NCI-H1105 treated with DMSO at 0.1 percent for 48 hours (cell line): ENCODE data around the gene KRTAP13-1.

Experiments
- DNase-seq: peaks from one replicate; lab custom pipeline; 2025; lab: John Stamatoyannopoulos, UW

The KRTAP13-1 gene, protein sequence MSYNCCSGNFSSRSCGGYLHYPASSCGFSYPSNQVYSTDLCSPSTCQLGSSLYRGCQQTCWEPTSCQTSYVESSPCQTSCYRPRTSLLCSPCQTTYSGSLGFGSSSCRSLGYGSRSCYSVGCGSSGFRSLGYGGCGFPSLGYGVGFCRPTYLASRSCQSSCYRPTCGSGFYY

GRCh38 chr21:30395731-30396130 is at the start of gene KRTAP13-1:
Gene KRTAP13-1, plus strand, starts transcription at chr21:30396031. Its CDS starts 56 bp downstream, at chr21:30396087.
- no peak for DNase-seq

- DNase-seq, result no peak
Observed at GRCh38 chr21:30348506-30348905, 47.3 kb upstream of the KRTAP13-1 start, which contains the start of gene KRTAP23-1. Gene KRTAP23-1, minus strand, starts transcription at chr21:30348606. Its CDS starts 0 bp downstream, at chr21:30348606.

- DNase-seq, result no peak
Observed at GRCh38 chr21:30349572-30349971, 46.3 kb upstream of the KRTAP13-1 start.

GRCh38 chr21:30351534-30351933 is 44.3 kb upstream of the KRTAP13-1 start:
- DNase-seq, result no peak

DNA sequence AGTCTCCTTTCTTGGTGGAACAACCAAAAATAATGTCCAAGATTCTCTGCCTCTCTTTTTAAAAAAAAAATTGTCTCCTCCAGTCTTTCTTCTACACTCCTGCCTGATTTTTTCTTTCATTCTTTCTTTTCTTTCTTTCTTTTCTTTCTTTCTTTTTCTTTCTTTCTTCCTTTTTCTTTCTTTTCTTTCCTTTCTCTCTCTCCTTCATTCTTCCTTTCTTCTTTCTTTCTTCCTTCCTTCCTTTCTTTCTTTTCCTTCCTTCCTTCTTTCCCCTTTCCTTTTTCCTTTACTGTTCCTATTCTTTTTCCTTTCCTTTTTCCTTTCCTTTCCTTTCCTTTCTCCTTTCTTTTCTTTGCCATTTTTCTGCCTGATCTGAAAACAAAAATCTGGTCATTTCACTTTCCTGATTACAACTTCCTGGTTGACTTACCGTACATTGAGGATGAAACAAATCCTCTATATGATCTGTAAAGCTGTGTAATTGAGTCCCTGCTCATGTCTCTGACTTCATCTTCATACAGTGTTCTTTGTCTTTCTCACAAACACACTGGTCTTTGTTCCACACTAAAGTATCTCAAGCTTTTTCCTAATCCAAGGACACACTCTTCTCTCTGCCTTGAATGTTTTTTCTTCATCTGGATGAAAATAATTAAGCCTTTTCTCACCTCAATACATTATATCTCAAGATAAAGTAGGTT is 41.4 kb upstream of the KRTAP13-1 start:
- no peak for DNase-seq

- no peak for DNase-seq
Observed at GRCh38 chr21:30355906-30356305, 39.9 kb upstream of the KRTAP13-1 start.

DNA sequence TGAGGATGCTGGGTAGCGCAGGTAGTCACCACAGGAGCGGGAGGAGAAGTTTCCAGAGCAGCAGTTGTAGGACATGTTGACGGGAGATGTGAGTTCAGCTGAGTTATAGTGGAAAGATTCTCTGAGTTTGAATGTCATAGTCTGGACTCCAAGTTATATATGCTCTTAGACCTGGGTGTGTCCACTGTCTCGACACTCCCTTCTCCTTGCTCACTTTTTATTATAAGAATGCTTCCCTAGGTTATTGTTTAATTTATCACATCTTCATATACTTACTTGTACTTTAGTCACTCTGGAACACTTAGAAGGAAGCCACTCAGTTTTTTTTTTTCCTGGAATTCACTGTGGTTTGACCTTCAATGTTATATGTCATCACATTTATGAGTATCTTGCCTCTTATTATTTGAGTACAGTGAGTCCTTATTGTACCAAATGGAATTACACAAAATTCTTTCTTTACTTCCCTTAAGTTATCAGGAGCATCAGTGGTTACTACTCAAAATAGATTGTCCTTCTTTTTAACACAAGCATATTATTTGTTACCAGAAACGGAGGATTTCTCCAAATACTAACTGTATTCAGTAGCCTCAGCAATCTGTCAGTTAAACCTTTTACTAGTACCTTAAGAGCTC is 23.6 kb upstream of the KRTAP13-1 start, which contains the start of gene KRTAP13-2:
Gene KRTAP13-2 (minus strand): TSS at position 133 of the 632 bp plus-strand sequence. CDS start 58 bp downstream, at position 75.
- DNase-seq, result no peak

GRCh38 chr21:30382201-30382600 is 13.6 kb upstream of the KRTAP13-1 start:
- no peak for DNase-seq

GRCh38 chr21:30391492-30392025 is 4.3 kb upstream of the KRTAP13-1 start:
- no peak for DNase-seq

GRCh38 chr21:30408782-30409494 is 13.1 kb downstream of the KRTAP13-1 start:
- DNase-seq, result peak; percentile 84

DNA sequence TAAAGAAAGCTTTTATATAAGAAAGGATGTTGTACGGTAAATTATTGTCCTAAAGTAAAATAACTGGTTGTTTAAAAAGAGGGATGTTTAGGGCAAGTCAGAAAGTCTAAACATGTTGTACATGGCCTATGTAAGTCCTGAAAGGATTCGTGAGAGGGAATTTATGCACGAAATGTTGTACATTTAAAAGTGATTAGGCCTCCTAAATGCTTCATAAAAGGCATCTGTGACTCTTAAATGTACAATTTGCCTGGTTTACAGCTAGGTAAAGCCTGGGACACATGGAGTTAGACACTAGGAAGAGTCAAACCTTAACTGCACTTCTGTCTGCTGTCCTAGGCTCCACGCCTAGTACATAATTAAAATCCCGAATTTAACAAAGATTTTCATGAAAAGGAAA is 20.2 kb downstream of the KRTAP13-1 start:
- no peak for DNase-seq

- DNase-seq, result no peak
Observed at GRCh38 chr21:30425826-30426225, 30.0 kb downstream of the KRTAP13-1 start, which contains the start of gene KRTAP13-3. Gene KRTAP13-3, minus strand, starts transcription at chr21:30425926. Its CDS starts 14 bp downstream, at chr21:30425912.

- DNase-seq, result no peak
Observed at GRCh38 chr21:30426731-30427130, 30.9 kb downstream of the KRTAP13-1 start.

- DNase-seq, result no peak
Observed at GRCh38 chr21:30430170-30430655, 34.4 kb downstream of the KRTAP13-1 start, which contains the start of gene KRTAP13-4. Gene KRTAP13-4, plus strand, starts transcription at chr21:30430220. Its CDS starts 56 bp downstream, at chr21:30430276.

DNA sequence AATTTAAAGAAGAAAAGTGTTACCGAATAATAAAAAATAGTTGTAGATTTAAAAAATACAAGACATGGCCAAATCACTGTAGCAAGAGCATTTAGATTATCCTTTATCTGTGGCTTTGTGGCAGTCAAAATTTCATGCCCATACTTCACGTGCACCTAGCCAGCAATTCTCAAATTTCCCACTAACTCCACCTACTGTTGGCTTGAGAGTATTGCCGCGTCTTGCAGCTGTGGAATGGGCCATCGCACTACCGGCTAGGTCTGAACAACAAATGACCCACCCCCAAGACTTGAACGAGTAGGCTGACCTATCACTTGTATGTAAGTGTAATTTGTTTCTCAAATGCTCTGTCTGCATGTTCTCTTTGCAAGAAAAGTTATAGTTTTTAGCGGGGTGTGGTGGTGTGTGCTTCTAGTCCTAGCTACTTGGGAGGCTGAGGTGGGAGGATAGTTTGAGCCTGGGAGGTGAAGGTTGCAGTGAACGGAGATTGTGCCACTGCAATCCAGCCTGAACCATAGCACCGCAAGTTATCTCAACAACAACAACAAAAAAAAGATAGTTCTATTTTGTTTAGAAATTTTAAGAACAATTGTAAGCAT is 38.3 kb downstream of the KRTAP13-1 start:
- DNase-seq, result peak; percentile 12

GRCh38 chr21:30437010-30437565 is 41.3 kb downstream of the KRTAP13-1 start:
- DNase-seq, result no peak

DNA sequence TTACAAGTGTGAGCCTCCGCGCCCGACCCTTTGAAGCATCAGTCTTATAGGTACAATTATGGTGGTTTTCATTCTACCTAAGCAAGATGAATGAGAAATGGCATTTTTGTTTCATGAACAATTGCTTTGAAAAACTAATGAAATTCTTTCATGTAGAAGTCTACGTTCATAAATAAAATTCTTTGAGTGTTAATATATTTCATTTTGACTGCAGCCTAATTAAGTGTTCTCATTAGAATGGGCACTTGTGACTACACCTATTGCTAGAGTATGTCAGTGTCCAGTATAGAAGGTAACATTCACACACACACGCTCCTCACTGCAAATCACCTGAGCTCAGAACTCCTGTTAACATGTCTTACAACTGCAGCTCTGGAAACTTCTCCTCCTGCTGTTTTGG is 44.1 kb downstream of the KRTAP13-1 start, which contains the start of gene KRTAP15-1:
Gene KRTAP15-1 (plus strand): TSS at position 301 of the 400 bp plus-strand sequence. CDS start 53 bp downstream, at position 354.
- DNase-seq, result no peak

- no peak for DNase-seq
Observed at GRCh38 chr21:30443226-30443625, 47.4 kb downstream of the KRTAP13-1 start.

DNA sequence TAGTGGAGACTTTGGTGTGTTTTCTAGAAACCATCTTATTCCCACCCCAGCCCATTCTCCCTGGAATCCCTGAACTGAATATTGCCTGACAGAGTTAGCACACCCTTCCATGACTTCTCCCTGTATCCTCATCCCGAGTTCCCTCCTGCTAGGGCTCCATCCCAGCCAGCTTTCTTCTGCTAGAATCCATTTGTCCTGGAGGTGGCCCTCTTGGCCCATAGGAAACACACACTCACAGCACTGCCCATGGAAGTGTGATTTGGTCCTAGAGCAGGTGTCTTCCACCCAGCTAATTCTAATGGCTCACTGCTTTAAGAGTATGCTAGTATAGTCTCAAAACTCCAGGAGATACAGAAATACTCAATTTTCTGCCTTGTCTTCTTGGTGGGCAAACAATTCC is 48.4 kb downstream of the KRTAP13-1 start:
- DNase-seq, result no peak
